ENCODE results near the gene ANO3. TPM values are rescaled to one million over a fixed set of nuclear protein-coding genes. Genes with fewer than 3 reads are reported as not detected.
A peak's percentile ranks its signal among the peaks of the same experiment; 100 is the strongest.
"Not testable (repeated sequence)": the region's sequence is repeated elsewhere in the genome, so short reads cannot be mapped to it uniquely, and the experiment has no call there.

The ANO3 gene
- total RNA-seq, 1 donor from 2014 or later: 4.1 TPM

GRCh38 chr11:26613759-26614158 lies 281.8 kb downstream of the ANO3 start:
- DNase-seq (ENCODE audit: low spot score in 2 of 2) (no peak), FAIRE-seq (no peak)

GRCh38 chr11:26618441-26618840 lies 286.5 kb downstream of the ANO3 start:
- no peak for DNase-seq (ENCODE audit: low spot score in 2 of 2)
- no peak for FAIRE-seq

- FAIRE-seq: peak; percentile 74
- DNase-seq (ENCODE audit: low spot score in 2 of 2): no peak
Measured at GRCh38 chr11:26620282-26621045, 288.5 kb downstream of the ANO3 start.

- no peak for FAIRE-seq
- no peak for DNase-seq (ENCODE audit: low spot score in 2 of 2)
Measured at GRCh38 chr11:26621132-26621531, 289.2 kb downstream of the ANO3 start.

DNA sequence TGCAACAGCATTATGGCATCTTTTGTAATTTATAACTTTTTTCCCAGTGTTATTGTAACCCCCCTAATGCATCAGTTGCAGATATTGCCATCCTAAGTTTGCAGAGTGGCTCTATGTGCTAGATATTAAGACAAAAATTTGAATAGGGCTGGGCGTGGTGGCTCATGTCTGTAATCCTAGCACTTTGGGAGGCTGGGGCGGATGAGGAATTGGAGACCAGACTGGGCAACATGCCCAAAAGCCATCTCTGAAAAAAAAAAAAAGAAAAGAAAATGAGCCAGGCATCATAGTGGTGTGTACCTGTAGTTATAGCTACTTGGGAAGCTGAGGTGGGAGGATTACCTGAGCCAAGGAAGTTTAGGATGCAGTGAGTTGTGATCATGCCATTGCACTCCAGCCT lies 290.3 kb downstream of the ANO3 start:
- no peak for DNase-seq (ENCODE audit: low spot score in 2 of 2)
- no peak for FAIRE-seq

- DNase-seq (ENCODE audit: low spot score in 2 of 2) (no peak), FAIRE-seq (no peak)
Measured at GRCh38 chr11:26623076-26623659, 291.2 kb downstream of the ANO3 start.

DNA sequence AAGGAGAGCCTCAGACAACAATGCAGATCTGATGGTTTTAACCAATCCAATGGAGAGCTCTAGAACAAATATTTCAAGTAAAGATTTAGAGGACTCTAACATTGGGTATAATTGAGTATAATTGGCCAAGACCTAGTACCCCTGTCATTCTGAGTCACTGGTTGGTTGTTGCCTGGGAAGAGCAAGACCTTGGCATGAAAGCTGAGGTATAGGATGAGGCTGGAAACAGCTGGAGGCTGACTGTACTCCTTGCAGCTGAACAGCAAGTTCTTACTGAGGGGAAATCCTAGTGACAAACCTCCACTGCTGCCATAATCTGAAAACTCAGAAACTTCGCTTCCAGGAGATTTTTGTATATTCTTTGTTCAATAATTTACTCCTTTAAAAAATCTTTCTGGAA lies 294.4 kb downstream of the ANO3 start:
- DNase-seq (ENCODE audit: low spot score in 2 of 2) (no peak), FAIRE-seq (no peak)

DNA sequence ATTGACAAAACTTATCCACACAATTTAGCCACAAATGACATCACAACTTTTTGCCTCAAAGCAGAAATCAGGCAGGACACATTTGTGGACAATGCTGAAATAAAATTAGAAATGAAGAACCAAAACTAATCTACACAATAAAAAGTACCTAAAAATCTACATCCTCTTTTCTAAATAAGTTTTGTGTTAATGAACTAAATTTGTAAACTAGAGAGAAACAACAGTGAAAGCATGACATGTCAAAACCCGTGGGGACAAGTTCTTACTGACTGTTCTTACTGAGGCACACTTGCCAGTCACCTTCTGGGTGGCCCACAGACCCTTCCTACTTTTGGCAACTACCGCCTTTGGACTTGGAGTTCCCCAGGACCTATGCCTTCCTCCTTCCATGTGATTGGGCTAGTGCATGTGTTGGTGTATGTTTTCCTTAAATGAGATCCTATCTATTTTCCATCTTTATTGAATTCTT lies 300.8 kb downstream of the ANO3 start:
- FAIRE-seq: no peak

GRCh38 chr11:26643314-26643713 lies 311.4 kb downstream of the ANO3 start:
- DNase-seq (ENCODE audit: low spot score in 2 of 2); FAIRE-seq: not testable (repeated sequence)

More for the DNA sequence above, 300.8 kb downstream of the ANO3 start:
- DNase-seq (ENCODE audit: low spot score in 2 of 2): no peak

GRCh38 chr11:26649884-26650283 lies 318.0 kb downstream of the ANO3 start:
- no peak for FAIRE-seq

DNA sequence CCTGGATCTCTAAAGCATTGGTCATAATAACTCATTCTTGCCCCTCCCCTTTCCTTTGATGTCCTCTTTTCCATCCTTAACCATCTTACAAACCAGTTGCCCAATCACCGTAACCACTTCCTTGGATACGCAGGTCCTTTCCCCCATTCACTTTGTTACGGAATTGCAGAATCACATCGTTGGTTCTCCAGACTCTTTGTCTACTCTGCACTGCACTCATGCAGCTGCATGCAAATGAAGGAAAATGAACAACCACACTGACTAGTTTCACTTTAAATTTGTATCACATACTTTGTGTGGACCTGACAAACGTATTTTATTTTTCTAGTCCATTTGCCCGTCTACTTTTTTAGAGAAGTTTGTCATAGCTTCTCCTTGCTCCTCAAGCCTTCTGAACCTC lies 320.0 kb downstream of the ANO3 start:
- DNase-seq (ENCODE audit: low spot score in 2 of 2) (no peak), FAIRE-seq (no peak)

More at GRCh38 chr11:26649884-26650283, 318.0 kb downstream of the ANO3 start:
- peak in 1 of 2 donors; percentile 14 for DNase-seq (ENCODE audit: low spot score in 2 of 2)

- no peak for FAIRE-seq
- no peak for DNase-seq (ENCODE audit: low spot score in 2 of 2)
Measured at GRCh38 chr11:26655287-26655686, 323.4 kb downstream of the ANO3 start.

- FAIRE-seq: no peak
- no peak for DNase-seq (ENCODE audit: low spot score in 2 of 2)
Measured at GRCh38 chr11:26662916-26663315, 331.0 kb downstream of the ANO3 start.

DNA sequence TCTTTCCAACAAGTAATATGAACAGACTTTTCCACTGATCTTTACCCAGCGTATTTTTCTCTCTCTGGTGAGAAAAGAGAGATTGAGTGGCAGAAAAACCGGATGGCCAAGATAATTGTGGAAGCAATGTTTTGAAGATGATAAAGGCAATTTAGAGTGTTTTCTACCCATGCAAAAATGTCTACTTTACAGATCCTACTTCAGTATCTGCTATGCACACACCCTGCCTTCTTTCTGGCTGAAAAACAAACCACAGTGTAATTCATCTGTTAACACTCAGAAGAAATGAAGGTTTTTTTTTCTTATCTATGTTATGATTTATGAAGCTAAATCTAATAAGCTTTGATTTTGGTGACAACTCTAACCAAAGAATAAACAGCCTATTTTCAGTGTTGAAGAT lies 333.1 kb downstream of the ANO3 start:
- no peak for DNase-seq (ENCODE audit: low spot score in 2 of 2)
- FAIRE-seq: no peak

DNA sequence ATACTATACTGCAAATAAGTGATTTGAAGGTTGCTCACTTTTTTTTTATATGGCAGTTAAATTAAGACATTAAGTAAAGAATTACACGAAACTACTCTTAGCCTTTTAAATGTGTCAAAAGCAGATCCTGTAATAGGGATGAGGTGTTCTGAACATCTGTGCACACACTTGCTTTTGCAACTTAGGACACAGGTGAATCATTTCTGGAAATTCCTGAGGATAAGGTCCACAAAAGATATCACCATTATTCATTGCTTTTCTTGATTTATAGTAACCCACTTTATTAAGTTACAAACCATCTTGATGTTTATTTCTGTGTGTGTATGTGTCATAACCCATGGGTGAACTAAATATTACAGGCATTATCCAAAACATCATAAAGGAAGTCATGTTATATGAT lies 334.0 kb downstream of the ANO3 start:
- DNase-seq (ENCODE audit: low spot score in 2 of 2): no peak
- FAIRE-seq: no peak

- no peak for FAIRE-seq
- no peak for DNase-seq (ENCODE audit: low spot score in 2 of 2)
Measured at GRCh38 chr11:26675233-26675928, 343.5 kb downstream of the ANO3 start.

- FAIRE-seq: no peak
Measured at GRCh38 chr11:26676641-26677040, 344.7 kb downstream of the ANO3 start.

GRCh38 chr11:26677566-26677965 lies 345.6 kb downstream of the ANO3 start:
- FAIRE-seq (no peak), DNase-seq (ENCODE audit: low spot score in 2 of 2) (no peak)

More at GRCh38 chr11:26676641-26677040, 344.7 kb downstream of the ANO3 start:
- DNase-seq (ENCODE audit: low spot score in 2 of 2): no peak

GRCh38 chr11:26687351-26687750 lies 355.4 kb downstream of the ANO3 start:
- no peak for FAIRE-seq
- DNase-seq (ENCODE audit: low spot score in 2 of 2): no peak

DNA sequence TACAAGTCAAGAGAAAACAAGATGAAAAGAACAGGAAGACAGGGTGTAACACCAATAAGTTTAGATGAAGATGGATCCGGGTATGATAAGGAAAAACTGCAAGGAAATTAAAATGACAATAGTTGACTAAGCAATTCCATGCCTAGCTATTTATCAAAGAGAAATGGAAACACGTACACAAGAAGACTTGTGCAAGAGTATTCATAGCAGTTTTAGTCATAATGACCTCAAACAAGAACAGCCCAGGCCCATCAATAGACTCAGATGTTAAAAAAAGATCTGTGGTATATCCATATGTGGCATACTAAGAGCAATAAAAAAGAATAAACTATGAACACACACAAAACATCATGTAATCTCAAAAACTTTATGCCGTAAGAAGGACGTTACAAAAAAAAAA lies 356.8 kb downstream of the ANO3 start:
- no peak for DNase-seq (ENCODE audit: low spot score in 2 of 2)
- FAIRE-seq: no peak

DNA sequence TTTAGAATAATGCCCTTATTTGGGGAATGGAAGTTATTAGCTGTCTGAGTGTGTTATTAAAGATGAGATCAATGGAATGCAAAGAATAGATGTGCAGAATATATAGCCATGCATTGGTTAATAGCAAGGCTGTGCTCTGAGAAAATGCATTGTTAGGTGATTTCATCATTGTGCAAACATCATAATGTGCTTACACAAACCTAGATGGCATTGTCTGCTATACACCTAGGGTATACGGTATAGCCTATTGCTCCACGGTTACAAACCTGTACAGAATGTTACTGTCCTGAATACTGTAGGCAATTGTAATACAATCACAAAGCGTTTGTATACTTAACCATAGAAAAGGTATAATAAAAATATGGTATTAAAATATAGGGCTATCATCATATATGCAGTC lies 364.4 kb downstream of the ANO3 start:
- FAIRE-seq (no peak), DNase-seq (ENCODE audit: low spot score in 2 of 2) (no peak)
